CD4-positive, alpha-beta T cell treated with Interleukin-10 for 1 hour (primary cell): ENCODE measurements around the gene PTTG2.
"Not testable (repeated sequence)": the region's sequence is repeated elsewhere in the genome, so short reads cannot be mapped to it uniquely, and the experiment has no call there.

Source experiments
- DNase-seq: peaks from one replicate; pipeline ENCODE4 v3.0.0-alpha.2; 2020

PTTG2 gene

GRCh38 chr4:37958932-37959331, 1.3 kb upstream of the PTTG2 start:
- DNase-seq = no peak

- no peak for DNase-seq
These were observed 667 bp downstream of the PTTG2 start for GRCh38 chr4:37960679-37961450.

- no peak for DNase-seq
These were observed 4.7 kb downstream of the PTTG2 start for GRCh38 chr4:37964734-37965457.

GRCh38 chr4:37966044-37966443, 5.8 kb downstream of the PTTG2 start:
- DNase-seq = no peak

GRCh38 chr4:37967736-37968135, 7.5 kb downstream of the PTTG2 start:
- DNase-seq = no peak

- no peak for DNase-seq
These were observed 8.5 kb downstream of the PTTG2 start for GRCh38 chr4:37968747-37969146.

- peak; percentile 73 for DNase-seq
These were observed 10.5 kb downstream of the PTTG2 start for GRCh38 chr4:37970702-37971101.

GRCh38 chr4:37971202-37971601, 11.0 kb downstream of the PTTG2 start:
- no peak for DNase-seq

- DNase-seq = no peak
These were observed 13.2 kb downstream of the PTTG2 start for GRCh38 chr4:37973441-37973840.

GRCh38 chr4:37975321-37975822, 15.2 kb downstream of the PTTG2 start:
- not testable (repeated sequence) for DNase-seq

GRCh38 chr4:37976507-37976906, 16.3 kb downstream of the PTTG2 start:
- DNase-seq = no peak

- DNase-seq = peak; percentile 87
These were observed 16.8 kb downstream of the PTTG2 start for GRCh38 chr4:37976991-37977470.

GRCh38 chr4:37977471-37978247, 17.5 kb downstream of the PTTG2 start:
- peak; percentile 81 for DNase-seq

- DNase-seq = no peak
These were observed 18.2 kb downstream of the PTTG2 start for GRCh38 chr4:37978248-37978924.

GRCh38 chr4:37980246-37980645, 20.0 kb downstream of the PTTG2 start:
- DNase-seq = no peak

- DNase-seq = no peak
These were observed 21.2 kb downstream of the PTTG2 start for GRCh38 chr4:37981425-37981824.

- DNase-seq = no peak
These were observed 21.9 kb downstream of the PTTG2 start for GRCh38 chr4:37981844-37982720.

GRCh38 chr4:37982736-37983135, 22.5 kb downstream of the PTTG2 start:
- no peak for DNase-seq

GRCh38 chr4:37983951-37984350, 23.8 kb downstream of the PTTG2 start:
- DNase-seq = no peak

- DNase-seq = no peak
These were observed 25.6 kb downstream of the PTTG2 start for GRCh38 chr4:37985730-37986275.

- no peak for DNase-seq
These were observed 28.5 kb downstream of the PTTG2 start for GRCh38 chr4:37988670-37989069.
